ENCODE data around the gene YTHDC2.

YTHDC2 gene

GRCh38 chr5:113490317-113490716 lies 23.2 kb upstream of the YTHDC2 start:
- TF ChIP-seq SIN3A (IDR thresholded peaks at IDR 0.05; ENCODE audit: borderline replicate concordance, insufficient read depth, low read length) (no peak), POLR2AphosphoS5 (IDR thresholded peaks at IDR 0.05; ENCODE audit: low read depth, low read length) (no peak), TAF1 (IDR thresholded peaks at IDR 0.05; ENCODE audit: borderline replicate concordance, insufficient read depth, low read length) (no peak), FOXP2 (optimal IDR thresholded peaks at IDR 0.05; ENCODE audit: borderline replicate concordance, extremely low read depth, extremely low read length, insufficient read depth) (no peak), REST (IDR thresholded peaks at IDR 0.05; ENCODE audit: insufficient read depth in 1 of 2, low read depth in 2 of 2, low read length in 2 of 2) (no peak)

GRCh38 chr5:113491022-113491421 lies 22.5 kb upstream of the YTHDC2 start:
- no peak for TF ChIP-seq TAF1 (IDR thresholded peaks at IDR 0.05; ENCODE audit: borderline replicate concordance, insufficient read depth, low read length)
- no peak for TF ChIP-seq SIN3A (IDR thresholded peaks at IDR 0.05; ENCODE audit: borderline replicate concordance, insufficient read depth, low read length)
- no peak for TF ChIP-seq FOXP2 (optimal IDR thresholded peaks at IDR 0.05; ENCODE audit: borderline replicate concordance, extremely low read depth, extremely low read length, insufficient read depth)
- TF ChIP-seq REST (IDR thresholded peaks at IDR 0.05; ENCODE audit: insufficient read depth in 1 of 2, low read depth in 2 of 2, low read length in 2 of 2): no peak
- TF ChIP-seq POLR2AphosphoS5 (IDR thresholded peaks at IDR 0.05; ENCODE audit: low read depth, low read length): no peak

GRCh38 chr5:113493446-113493845 lies 20.0 kb upstream of the YTHDC2 start:
- TF ChIP-seq SIN3A (IDR thresholded peaks at IDR 0.05; ENCODE audit: borderline replicate concordance, insufficient read depth, low read length): no peak
- no peak for TF ChIP-seq REST (IDR thresholded peaks at IDR 0.05; ENCODE audit: insufficient read depth in 1 of 2, low read depth in 2 of 2, low read length in 2 of 2)
- no peak for TF ChIP-seq FOXP2 (optimal IDR thresholded peaks at IDR 0.05; ENCODE audit: borderline replicate concordance, extremely low read depth, extremely low read length, insufficient read depth)
- no peak for TF ChIP-seq TAF1 (IDR thresholded peaks at IDR 0.05; ENCODE audit: borderline replicate concordance, insufficient read depth, low read length)
- no peak for TF ChIP-seq POLR2AphosphoS5 (IDR thresholded peaks at IDR 0.05; ENCODE audit: low read depth, low read length)

- TF ChIP-seq SIN3A (IDR thresholded peaks at IDR 0.05; ENCODE audit: borderline replicate concordance, insufficient read depth, low read length) (no peak), POLR2AphosphoS5 (IDR thresholded peaks at IDR 0.05; ENCODE audit: low read depth, low read length) (no peak), FOXP2 (optimal IDR thresholded peaks at IDR 0.05; ENCODE audit: borderline replicate concordance, extremely low read depth, extremely low read length, insufficient read depth) (no peak), REST (IDR thresholded peaks at IDR 0.05; ENCODE audit: insufficient read depth in 1 of 2, low read depth in 2 of 2, low read length in 2 of 2) (no peak), TAF1 (IDR thresholded peaks at IDR 0.05; ENCODE audit: borderline replicate concordance, insufficient read depth, low read length) (no peak)
Measured at GRCh38 chr5:113495422-113495841, 18.1 kb upstream of the YTHDC2 start.

GRCh38 chr5:113502073-113502472 lies 11.4 kb upstream of the YTHDC2 start:
- TF ChIP-seq POLR2AphosphoS5 (IDR thresholded peaks at IDR 0.05; ENCODE audit: low read depth, low read length): no peak
- no peak for TF ChIP-seq TAF1 (IDR thresholded peaks at IDR 0.05; ENCODE audit: borderline replicate concordance, insufficient read depth, low read length)
- no peak for TF ChIP-seq REST (IDR thresholded peaks at IDR 0.05; ENCODE audit: insufficient read depth in 1 of 2, low read depth in 2 of 2, low read length in 2 of 2)
- no peak for TF ChIP-seq SIN3A (IDR thresholded peaks at IDR 0.05; ENCODE audit: borderline replicate concordance, insufficient read depth, low read length)
- TF ChIP-seq FOXP2 (optimal IDR thresholded peaks at IDR 0.05; ENCODE audit: borderline replicate concordance, extremely low read depth, extremely low read length, insufficient read depth): no peak
